GM19025 (cell line): ENCODE data around the gene KATNBL1.
"Not testable (repeated sequence)": the region's sequence is repeated elsewhere in the genome, so short reads cannot be mapped to it uniquely, and the experiment has no call there.

Experiments
- ATAC-seq: cut with Tn5 transposase; IDR thresholded peaks from one replicate; pipeline ENCODE4 v1.9.1; 2021; ENCODE audit warnings: mild to moderate bottlenecking, low read depth, moderate library complexity; ENCODE audit not compliant: unreplicated experiment

KATNBL1 gene

GRCh38 chr15:34120420-34120819 is 89.5 kb downstream of the KATNBL1 start:
- ATAC-seq = not testable (repeated sequence)

- ATAC-seq = no peak
Measured at GRCh38 chr15:34119291-34119690, 90.6 kb downstream of the KATNBL1 start.

- no peak for ATAC-seq
Measured at GRCh38 chr15:34116620-34117019, 93.3 kb downstream of the KATNBL1 start.

GRCh38 chr15:34114739-34115138 is 95.2 kb downstream of the KATNBL1 start:
- ATAC-seq = no peak

- no peak for ATAC-seq
Measured at GRCh38 chr15:34114215-34114614, 95.7 kb downstream of the KATNBL1 start.

- ATAC-seq = no peak
Measured at GRCh38 chr15:34111488-34111887, 98.4 kb downstream of the KATNBL1 start.

GRCh38 chr15:34109797-34110663 is 99.9 kb downstream of the KATNBL1 start:
- no peak for ATAC-seq

GRCh38 chr15:34107315-34107714 is 102.6 kb downstream of the KATNBL1 start:
- no peak for ATAC-seq

- no peak for ATAC-seq
Measured at GRCh38 chr15:34106423-34106822, 103.5 kb downstream of the KATNBL1 start.

- no peak for ATAC-seq
Measured at GRCh38 chr15:34102175-34102925, 107.5 kb downstream of the KATNBL1 start.

GRCh38 chr15:34101366-34102174 is 108.3 kb downstream of the KATNBL1 start, which contains the start of the genes EMC7 and PGBD4:
Gene EMC7, minus strand, starts transcription at chr15:34101862. Its CDS starts 23 bp downstream, at chr15:34101839.
Gene PGBD4, plus strand, starts transcription at chr15:34102083. Its CDS starts 449 bp downstream, at chr15:34102532.
- ATAC-seq = peak; percentile 99

GRCh38 chr15:34099914-34100313 is 110.0 kb downstream of the KATNBL1 start:
- ATAC-seq = no peak
